ENCODE results near the gene STK11. TPM values are rescaled to one million over a fixed set of nuclear protein-coding genes. Genes with fewer than 3 reads are reported as not detected.
A peak's percentile ranks its signal among the peaks of the same experiment; 100 is the strongest.

The STK11 gene
- total RNA-seq, 1 experiment from 2014 or later, result 53.0 TPM

DNA sequence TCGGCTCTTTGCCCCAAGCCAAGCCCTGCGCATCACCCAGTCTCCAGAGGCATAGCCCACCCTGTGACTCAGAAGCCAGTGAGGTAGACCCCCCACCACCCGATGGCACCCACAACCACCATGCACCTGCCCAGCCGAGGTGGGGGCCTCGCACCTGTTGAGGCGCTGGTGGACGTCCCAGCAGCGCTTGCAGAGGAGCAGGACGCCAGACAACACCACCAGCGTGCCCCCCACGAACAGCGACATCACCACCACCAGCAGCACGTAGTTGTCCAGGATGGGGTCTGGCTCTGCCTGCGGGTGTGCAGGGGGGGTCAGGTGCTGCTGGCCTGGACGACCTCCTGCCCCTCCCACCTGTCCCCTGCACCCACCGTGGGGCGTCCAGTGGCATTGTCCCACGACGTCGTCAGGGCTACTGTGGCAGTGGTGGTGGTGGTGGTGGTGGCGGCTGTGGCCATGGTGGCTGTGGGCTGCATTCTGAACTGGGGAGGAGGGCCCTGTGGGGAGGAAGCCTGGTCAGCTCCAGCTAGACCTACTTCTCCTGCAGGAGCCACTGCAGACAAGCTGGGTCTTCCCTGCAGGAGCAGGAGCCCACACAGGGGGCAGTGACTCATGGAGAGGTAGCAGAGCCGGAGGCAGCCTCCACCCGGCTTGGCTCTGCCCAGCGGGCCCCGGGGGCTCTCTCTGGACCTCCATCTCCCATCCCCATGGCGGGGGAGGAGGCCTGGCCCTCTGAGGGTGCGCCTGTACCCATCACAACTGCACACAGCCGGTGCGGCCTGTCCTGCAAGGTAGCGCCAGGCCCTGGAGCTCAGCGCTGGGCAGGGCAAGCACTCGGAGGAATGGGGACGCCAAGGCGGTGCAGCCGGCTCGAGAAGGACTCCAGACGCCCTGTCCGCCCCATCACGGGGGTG is 30.3 kb downstream of the STK11 start:
- H3F3A ChIP-seq (ENCODE audit: insufficient read depth, low read depth), result peaks cover 28% of the 10 kb centered on the region
- H4K20me1 ChIP-seq (ENCODE audit: insufficient read depth), result no peaks in the 10 kb centered on the region
- CTCF ChIA-PET, result no interaction called here
- POLR2A ChIA-PET (ENCODE audit: unreplicated experiment), result no interaction called here
- H3K27me3 ChIP-seq (ENCODE audit: insufficient read depth, low read depth), result no peaks in the 10 kb centered on the region
- intact Hi-C loops (cut with micrococcal nuclease; ENCODE audit: unreplicated experiment), result no loop called here
- H3K9me2 ChIP-seq (ENCODE audit: insufficient read depth), result no peaks in the 10 kb centered on the region
- H2AFZ ChIP-seq, result no peak overlapping the region
- no peak overlapping the region for H3K4me3 ChIP-seq
- no peaks in the 10 kb centered on the region for H3K79me2 ChIP-seq (ENCODE audit: low read depth)
- no peak for DNase-seq
- peaks cover 9% of the 10 kb centered on the region; the same call in 1 of the 2 replicates for H3K4me1 ChIP-seq (replicated peaks; ENCODE audit: insufficient read depth)
- H3K9me3 ChIP-seq (ENCODE audit: insufficient read depth, low read depth), result no peaks in the 10 kb centered on the region
- TF ChIP-seq, protein P1, sequence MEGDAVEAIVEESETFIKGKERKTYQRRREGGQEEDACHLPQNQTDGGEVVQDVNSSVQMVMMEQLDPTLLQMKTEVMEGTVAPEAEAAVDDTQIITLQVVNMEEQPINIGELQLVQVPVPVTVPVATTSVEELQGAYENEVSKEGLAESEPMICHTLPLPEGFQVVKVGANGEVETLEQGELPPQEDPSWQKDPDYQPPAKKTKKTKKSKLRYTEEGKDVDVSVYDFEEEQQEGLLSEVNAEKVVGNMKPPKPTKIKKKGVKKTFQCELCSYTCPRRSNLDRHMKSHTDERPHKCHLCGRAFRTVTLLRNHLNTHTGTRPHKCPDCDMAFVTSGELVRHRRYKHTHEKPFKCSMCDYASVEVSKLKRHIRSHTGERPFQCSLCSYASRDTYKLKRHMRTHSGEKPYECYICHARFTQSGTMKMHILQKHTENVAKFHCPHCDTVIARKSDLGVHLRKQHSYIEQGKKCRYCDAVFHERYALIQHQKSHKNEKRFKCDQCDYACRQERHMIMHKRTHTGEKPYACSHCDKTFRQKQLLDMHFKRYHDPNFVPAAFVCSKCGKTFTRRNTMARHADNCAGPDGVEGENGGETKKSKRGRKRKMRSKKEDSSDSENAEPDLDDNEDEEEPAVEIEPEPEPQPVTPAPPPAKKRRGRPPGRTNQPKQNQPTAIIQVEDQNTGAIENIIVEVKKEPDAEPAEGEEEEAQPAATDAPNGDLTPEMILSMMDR (conservative IDR thresholded peaks at IDR 0.05), result no peak
- no peak for TF ChIP-seq EZH2 (IDR thresholded peaks at IDR 0.05; ENCODE audit: low read depth)
- H3K4me2 ChIP-seq, result no peak overlapping the region; the same call in 1 of the 2 replicates
- no peak overlapping the region for H3K27ac ChIP-seq
- no peaks in the 10 kb centered on the region for H3K36me3 ChIP-seq (ENCODE audit: low read depth)
- BruUV-seq (replicated peaks), result no TSS peak

DNA sequence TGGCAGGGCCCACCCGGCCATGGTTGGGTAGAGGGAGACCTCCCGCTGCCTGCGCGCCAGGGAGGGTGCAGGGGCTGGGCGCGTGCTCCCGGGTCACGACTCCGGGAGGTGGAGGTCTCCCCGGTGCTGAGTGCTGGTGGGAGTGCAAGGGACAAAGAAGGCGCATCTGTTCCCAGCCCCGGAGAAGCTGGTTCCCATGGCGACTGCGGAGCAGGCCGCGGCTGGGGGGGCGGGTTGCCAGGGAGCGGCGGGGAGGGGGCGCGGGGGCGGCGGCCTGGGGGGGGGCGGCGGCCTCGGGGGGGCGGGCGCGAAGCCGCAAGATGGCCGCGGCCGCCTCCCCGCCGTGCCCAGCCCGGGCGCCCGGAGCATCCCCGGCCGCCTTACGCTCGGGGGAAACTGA is 31.0 kb downstream of the STK11 start:
- Histone ChIP-seq H3K9me3 (ENCODE audit: insufficient read depth, low read depth) (no peaks in the 10 kb centered on the region), H3K9me2 (ENCODE audit: insufficient read depth) (no peaks in the 10 kb centered on the region), H3K79me2 (ENCODE audit: low read depth) (no peaks in the 10 kb centered on the region), H3K27me3 (ENCODE audit: insufficient read depth, low read depth) (no peaks in the 10 kb centered on the region), H3K4me1 (replicated peaks; ENCODE audit: insufficient read depth) (peaks cover 12% of the 10 kb centered on the region), H4K20me1 (ENCODE audit: insufficient read depth) (no peaks in the 10 kb centered on the region), H3K27ac (no peak overlapping the region), H3F3A (ENCODE audit: insufficient read depth, low read depth) (peaks cover 28% of the 10 kb centered on the region), H3K4me2 (no peak overlapping the region; the same call in 1 of the 2 replicates), H2AFZ (no peak overlapping the region), H3K4me3 (no peak overlapping the region), H3K36me3 (ENCODE audit: low read depth) (no peaks in the 10 kb centered on the region)
- no peak for TF ChIP-seq EZH2 (IDR thresholded peaks at IDR 0.05; ENCODE audit: low read depth)
- intact Hi-C loops (cut with micrococcal nuclease; ENCODE audit: unreplicated experiment), result no loop called here
- no peak for DNase-seq
- BruUV-seq (replicated peaks), result no TSS peak
- POLR2A ChIA-PET (ENCODE audit: unreplicated experiment), result no interaction called here
- CTCF ChIA-PET, result no interaction called here

DNA sequence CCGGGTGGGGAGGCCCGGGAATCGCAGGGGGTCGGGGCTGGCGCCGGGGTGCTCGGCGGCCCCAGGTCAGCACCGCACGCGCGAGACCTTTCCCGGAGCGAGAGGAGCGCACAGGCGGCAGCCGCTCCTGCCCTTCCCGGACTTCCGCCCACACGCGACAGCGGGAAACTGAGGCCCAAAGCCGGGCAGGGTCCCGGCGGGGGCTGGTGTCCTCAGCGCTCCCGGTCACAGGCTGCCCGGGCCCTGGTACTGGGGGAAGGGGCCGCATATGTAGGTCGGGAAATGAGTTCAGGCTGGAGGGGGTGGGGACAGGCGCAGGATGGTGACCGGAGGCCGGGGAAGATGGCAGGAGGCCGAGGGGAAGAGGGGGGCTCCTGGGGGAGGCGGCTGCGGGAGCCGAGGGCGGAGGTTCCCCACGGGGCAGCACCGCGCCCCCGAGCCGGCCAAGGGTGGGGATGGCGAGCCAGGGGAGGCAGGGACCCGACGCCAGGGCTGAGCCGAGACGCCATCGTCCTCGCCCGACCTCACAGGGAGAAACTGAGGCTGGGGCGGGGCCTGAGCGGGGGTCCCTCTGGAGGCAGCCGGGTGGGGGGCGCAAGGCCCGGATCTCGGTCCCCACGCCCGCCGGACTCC is 31.6 kb downstream of the STK11 start:
- no peak for TF ChIP-seq EZH2 (IDR thresholded peaks at IDR 0.05; ENCODE audit: low read depth)
- TF ChIP-seq, protein P1 (conservative IDR thresholded peaks at IDR 0.05), result no peak
- BruUV-seq (replicated peaks), result no TSS peak
- no peak overlapping the region for H2AFZ ChIP-seq
- H3K4me1 ChIP-seq (replicated peaks; ENCODE audit: insufficient read depth), result peaks cover 8% of the 10 kb centered on the region
- H3K27me3 ChIP-seq (ENCODE audit: insufficient read depth, low read depth), result no peaks in the 10 kb centered on the region
- H3K4me2 ChIP-seq, result peak overlapping the region; percentile 76
- H3K9me2 ChIP-seq (ENCODE audit: insufficient read depth), result no peaks in the 10 kb centered on the region
- intact Hi-C loops (cut with micrococcal nuclease; ENCODE audit: unreplicated experiment), result no loop called here
- no peak for DNase-seq
- H3K9me3 ChIP-seq (ENCODE audit: insufficient read depth, low read depth), result no peaks in the 10 kb centered on the region
- H3K27ac ChIP-seq, result no peak overlapping the region
- CTCF ChIA-PET, result no interaction called here
- peaks cover 25% of the 10 kb centered on the region for H3F3A ChIP-seq (ENCODE audit: insufficient read depth, low read depth)
- POLR2A ChIA-PET (ENCODE audit: unreplicated experiment), result no interaction called here
- H3K4me3 ChIP-seq, result peak overlapping the region; percentile 56
- H4K20me1 ChIP-seq (ENCODE audit: insufficient read depth), result no peaks in the 10 kb centered on the region
- H3K36me3 ChIP-seq (ENCODE audit: low read depth), result no peaks in the 10 kb centered on the region
- H3K79me2 ChIP-seq (ENCODE audit: low read depth), result peaks cover 4% of the 10 kb centered on the region; the same call in 1 of the 2 replicates

Measured in PC-9 (cell line).